ENCODE results near the gene PGR. TPM values are rescaled to one million over a fixed set of nuclear protein-coding genes. Genes with fewer than 3 reads are reported as not detected.

Gene PGR
- total RNA-seq, 1 donor from 2014 or later: not detected

GRCh38 chr11:101061606-101062005, 68.0 kb downstream of the PGR start:
- no peak for FAIRE-seq
- DNase-seq (ENCODE audit: low read depth): peak; percentile 2
- H3K27me3 ChIP-seq (ENCODE audit: control insufficient read depth, insufficient read depth, low read length): no peaks in the 10 kb centered on the region

GRCh38 chr11:101059331-101059730, 70.3 kb downstream of the PGR start:
- FAIRE-seq: no peak
- no peak for DNase-seq (ENCODE audit: low read depth)
- Histone ChIP-seq H3K27me3 (ENCODE audit: control insufficient read depth, insufficient read depth, low read length) (no peaks in the 10 kb centered on the region), H3K36me3 (ENCODE audit: control insufficient read depth, insufficient read depth, low read length) (no peaks in the 10 kb centered on the region), H3K4me3 (ENCODE audit: low read depth, low read length) (no peak overlapping the region)
- TF ChIP-seq, protein P1, sequence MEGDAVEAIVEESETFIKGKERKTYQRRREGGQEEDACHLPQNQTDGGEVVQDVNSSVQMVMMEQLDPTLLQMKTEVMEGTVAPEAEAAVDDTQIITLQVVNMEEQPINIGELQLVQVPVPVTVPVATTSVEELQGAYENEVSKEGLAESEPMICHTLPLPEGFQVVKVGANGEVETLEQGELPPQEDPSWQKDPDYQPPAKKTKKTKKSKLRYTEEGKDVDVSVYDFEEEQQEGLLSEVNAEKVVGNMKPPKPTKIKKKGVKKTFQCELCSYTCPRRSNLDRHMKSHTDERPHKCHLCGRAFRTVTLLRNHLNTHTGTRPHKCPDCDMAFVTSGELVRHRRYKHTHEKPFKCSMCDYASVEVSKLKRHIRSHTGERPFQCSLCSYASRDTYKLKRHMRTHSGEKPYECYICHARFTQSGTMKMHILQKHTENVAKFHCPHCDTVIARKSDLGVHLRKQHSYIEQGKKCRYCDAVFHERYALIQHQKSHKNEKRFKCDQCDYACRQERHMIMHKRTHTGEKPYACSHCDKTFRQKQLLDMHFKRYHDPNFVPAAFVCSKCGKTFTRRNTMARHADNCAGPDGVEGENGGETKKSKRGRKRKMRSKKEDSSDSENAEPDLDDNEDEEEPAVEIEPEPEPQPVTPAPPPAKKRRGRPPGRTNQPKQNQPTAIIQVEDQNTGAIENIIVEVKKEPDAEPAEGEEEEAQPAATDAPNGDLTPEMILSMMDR (IDR thresholded peaks at IDR 0.05; ENCODE audit: insufficient read depth, low read length, severe bottlenecking): no peak

More at GRCh38 chr11:101061606-101062005, 68.0 kb downstream of the PGR start:
- TF ChIP-seq, protein P1 (IDR thresholded peaks at IDR 0.05; ENCODE audit: insufficient read depth, low read length, severe bottlenecking): no peak
- Histone ChIP-seq H3K4me3 (ENCODE audit: low read depth, low read length) (no peak overlapping the region), H3K36me3 (ENCODE audit: control insufficient read depth, insufficient read depth, low read length) (no peaks in the 10 kb centered on the region)

GRCh38 chr11:101053492-101053891, 76.1 kb downstream of the PGR start:
- H3K4me3 ChIP-seq (ENCODE audit: low read depth, low read length): no peak overlapping the region
- H3K36me3 ChIP-seq (ENCODE audit: control insufficient read depth, insufficient read depth, low read length): no peaks in the 10 kb centered on the region
- H3K27me3 ChIP-seq (ENCODE audit: control insufficient read depth, insufficient read depth, low read length): no peaks in the 10 kb centered on the region
- FAIRE-seq (no peak), DNase-seq (ENCODE audit: low read depth) (no peak)
- TF ChIP-seq, protein P1 (IDR thresholded peaks at IDR 0.05; ENCODE audit: insufficient read depth, low read length, severe bottlenecking): no peak

DNA sequence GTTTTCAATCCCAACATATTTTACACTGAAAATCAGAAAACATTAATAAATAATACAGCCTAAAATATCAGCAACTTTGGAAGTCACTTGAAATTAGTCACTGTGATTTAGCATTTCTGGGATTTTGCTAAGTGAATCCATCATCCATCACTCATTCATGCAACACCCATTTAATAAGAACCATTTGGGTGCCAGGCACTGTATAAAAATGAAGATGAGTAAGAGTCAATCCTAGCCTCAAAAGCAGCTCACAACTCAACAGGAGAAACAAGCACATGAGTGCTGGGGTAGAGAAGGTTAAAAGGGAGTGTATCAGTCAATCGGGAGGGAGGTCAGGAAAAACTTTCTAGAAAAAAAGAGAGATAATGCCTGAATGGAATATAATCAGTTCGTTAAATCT, 77.9 kb downstream of the PGR start:
- TF ChIP-seq, protein P1 (IDR thresholded peaks at IDR 0.05; ENCODE audit: insufficient read depth, low read length, severe bottlenecking): no peak
- Histone ChIP-seq H3K4me3 (ENCODE audit: low read depth, low read length) (no peak overlapping the region), H3K36me3 (ENCODE audit: control insufficient read depth, insufficient read depth, low read length) (no peaks in the 10 kb centered on the region), H3K27me3 (ENCODE audit: control insufficient read depth, insufficient read depth, low read length) (no peaks in the 10 kb centered on the region)
- DNase-seq (ENCODE audit: low read depth) (no peak), FAIRE-seq (no peak)

- TF ChIP-seq, protein P1 (IDR thresholded peaks at IDR 0.05; ENCODE audit: insufficient read depth, low read length, severe bottlenecking): no peak
- DNase-seq (ENCODE audit: low read depth): no peak
Observed at GRCh38 chr11:101049813-101050212, 79.8 kb downstream of the PGR start.

DNA sequence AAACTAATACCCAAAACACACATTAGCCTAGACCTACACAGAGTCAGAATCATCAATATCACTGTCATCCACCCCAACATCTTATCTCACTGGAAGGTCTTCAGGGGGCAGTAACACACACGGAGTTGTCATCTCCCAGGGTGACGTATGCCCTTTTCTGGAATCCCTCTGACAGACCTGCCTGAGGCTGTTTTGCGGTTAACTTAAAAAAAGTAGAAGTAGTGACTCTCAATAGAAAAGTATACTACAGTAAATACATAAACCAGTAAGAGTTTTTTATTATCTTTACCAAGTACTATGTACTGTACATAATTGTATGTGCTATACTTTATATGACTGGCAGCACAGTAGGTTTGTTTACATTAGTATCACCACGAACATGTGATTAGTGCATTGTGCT, 80.5 kb downstream of the PGR start:
- H3K27me3 ChIP-seq (ENCODE audit: control insufficient read depth, insufficient read depth, low read length): no peaks in the 10 kb centered on the region
- H3K36me3 ChIP-seq (ENCODE audit: control insufficient read depth, insufficient read depth, low read length): no peaks in the 10 kb centered on the region
- TF ChIP-seq, protein P1 (IDR thresholded peaks at IDR 0.05; ENCODE audit: insufficient read depth, low read length, severe bottlenecking): no peak
- DNase-seq (ENCODE audit: low read depth): peak; percentile 46
- no peak for FAIRE-seq
- H3K4me3 ChIP-seq (ENCODE audit: low read depth, low read length): no peak overlapping the region

More at GRCh38 chr11:101049813-101050212, 79.8 kb downstream of the PGR start:
- Histone ChIP-seq H3K27me3 (ENCODE audit: control insufficient read depth, insufficient read depth, low read length) (no peaks in the 10 kb centered on the region), H3K4me3 (ENCODE audit: low read depth, low read length) (no peak overlapping the region), H3K36me3 (ENCODE audit: control insufficient read depth, insufficient read depth, low read length) (no peaks in the 10 kb centered on the region)
- no peak for FAIRE-seq

All from bronchial epithelial cell (primary cell).